IPS-NIHi11 (cell line): ENCODE results near the gene CLDN15.

ENCODE experiments used
- DNase-seq: peaks from one replicate; pipeline ENCODE4 v3.0.0; 2012; ENCODE audit warnings: mixed read lengths, low spot score

CLDN15 gene

GRCh38 chr7:101244375-101245146, 7.0 kb upstream of the CLDN15 start, which contains the start of gene FIS1:
Gene FIS1, minus strand, starts transcription at chr7:101245081. Its CDS starts 77 bp downstream, at chr7:101245004.
- peak; percentile 89 for DNase-seq

- no peak for DNase-seq
Measured at GRCh38 chr7:101243646-101244374, 6.2 kb upstream of the CLDN15 start.

GRCh38 chr7:101241443-101242349, 4.1 kb upstream of the CLDN15 start:
- no peak for DNase-seq

- DNase-seq = no peak
Measured at GRCh38 chr7:101241015-101241363, 3.4 kb upstream of the CLDN15 start.

- no peak for DNase-seq
Measured at GRCh38 chr7:101240226-101241014, 2.8 kb upstream of the CLDN15 start.

- no peak for DNase-seq
Measured at GRCh38 chr7:101239951-101240220, 2.3 kb upstream of the CLDN15 start.

GRCh38 chr7:101239191-101239950, 1.8 kb upstream of the CLDN15 start:
- DNase-seq = no peak

GRCh38 chr7:101238226-101239182, 902 bp upstream of the CLDN15 start:
- no peak for DNase-seq

- no peak for DNase-seq
Measured at GRCh38 chr7:101236292-101236835, 1.2 kb downstream of the CLDN15 start.

- DNase-seq = no peak
Measured at GRCh38 chr7:101235522-101235921, 2.1 kb downstream of the CLDN15 start.

GRCh38 chr7:101235050-101235449, 2.6 kb downstream of the CLDN15 start:
- no peak for DNase-seq

- DNase-seq = no peak
Measured at GRCh38 chr7:101234636-101235035, 3.0 kb downstream of the CLDN15 start.

GRCh38 chr7:101233907-101234547, 3.6 kb downstream of the CLDN15 start:
- DNase-seq = no peak

GRCh38 chr7:101232141-101232850, 5.3 kb downstream of the CLDN15 start:
- peak; percentile 88 for DNase-seq

- no peak for DNase-seq
Measured at GRCh38 chr7:101231644-101232043, 6.0 kb downstream of the CLDN15 start.

- no peak for DNase-seq
Measured at GRCh38 chr7:101226721-101227120, 10.9 kb downstream of the CLDN15 start.

GRCh38 chr7:101225650-101226049, 12.0 kb downstream of the CLDN15 start:
- DNase-seq = no peak

- peak; percentile 3 for DNase-seq
Measured at GRCh38 chr7:101223528-101223927, 14.1 kb downstream of the CLDN15 start.
